ENCODE measurements around the gene PSAT1.
"Not testable (repeated sequence)": the region's sequence is repeated elsewhere in the genome, so short reads cannot be mapped to it uniquely, and the experiment has no call there.

GRCh38 chr9:78284181-78284580 is 12.7 kb upstream of the PSAT1 start:
- TF ChIP-seq CTCF (optimal IDR thresholded peaks at IDR 0.05 in 1 of 3, IDR thresholded peaks at IDR 0.05 in 1 of 3, conservative IDR thresholded peaks at IDR 0.05 in 1 of 3; ENCODE audit: extremely low read depth in 1 of 3, insufficient read depth in 2 of 3, low read length in 3 of 3); EZH2 (IDR thresholded peaks at IDR 0.05; ENCODE audit: low read length): not testable (repeated sequence)

Data from keratinocyte (primary cell).